HG03378 (cell line): ENCODE results near the gene MBOAT1.
"Not testable (repeated sequence)": the region's sequence is repeated elsewhere in the genome, so short reads cannot be mapped to it uniquely, and the experiment has no call there.

Experiments used
- ATAC-seq: cut with Tn5 transposase; IDR thresholded peaks from one replicate; pipeline ENCODE4 v1.9.1; 2021; ENCODE audit warnings: mild to moderate bottlenecking, moderate library complexity; ENCODE audit not compliant: unreplicated experiment

Gene MBOAT1

GRCh38 chr6:20212392-20213111, at the start of gene MBOAT1:
MBOAT1 (minus strand) TSS chr6:20212469; CDS start chr6:20212234, 235 bp downstream.
- ATAC-seq, result peak; percentile 76

DNA sequence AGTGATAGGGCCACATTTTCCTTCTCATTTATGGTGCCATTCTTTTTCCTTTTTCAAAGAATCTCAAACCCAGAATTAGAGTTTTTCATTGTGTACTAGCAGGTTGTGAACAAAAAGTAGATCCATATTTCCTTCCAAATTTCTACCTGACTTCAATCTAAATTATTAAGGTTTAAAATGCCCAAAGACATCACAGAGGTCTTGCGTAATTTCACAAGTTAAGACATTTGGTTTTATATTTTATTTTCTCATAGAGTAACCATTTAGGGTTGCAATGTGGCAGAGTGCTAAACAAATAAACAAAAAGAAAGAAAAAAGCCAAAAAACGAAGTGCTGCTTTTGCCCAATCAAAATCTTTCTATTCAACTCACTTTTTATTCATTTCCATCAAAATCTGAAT, 49.4 kb upstream of the MBOAT1 start:
- no peak for ATAC-seq

- no peak for ATAC-seq
These were observed 48.1 kb upstream of the MBOAT1 start for GRCh38 chr6:20260360-20260759.

DNA sequence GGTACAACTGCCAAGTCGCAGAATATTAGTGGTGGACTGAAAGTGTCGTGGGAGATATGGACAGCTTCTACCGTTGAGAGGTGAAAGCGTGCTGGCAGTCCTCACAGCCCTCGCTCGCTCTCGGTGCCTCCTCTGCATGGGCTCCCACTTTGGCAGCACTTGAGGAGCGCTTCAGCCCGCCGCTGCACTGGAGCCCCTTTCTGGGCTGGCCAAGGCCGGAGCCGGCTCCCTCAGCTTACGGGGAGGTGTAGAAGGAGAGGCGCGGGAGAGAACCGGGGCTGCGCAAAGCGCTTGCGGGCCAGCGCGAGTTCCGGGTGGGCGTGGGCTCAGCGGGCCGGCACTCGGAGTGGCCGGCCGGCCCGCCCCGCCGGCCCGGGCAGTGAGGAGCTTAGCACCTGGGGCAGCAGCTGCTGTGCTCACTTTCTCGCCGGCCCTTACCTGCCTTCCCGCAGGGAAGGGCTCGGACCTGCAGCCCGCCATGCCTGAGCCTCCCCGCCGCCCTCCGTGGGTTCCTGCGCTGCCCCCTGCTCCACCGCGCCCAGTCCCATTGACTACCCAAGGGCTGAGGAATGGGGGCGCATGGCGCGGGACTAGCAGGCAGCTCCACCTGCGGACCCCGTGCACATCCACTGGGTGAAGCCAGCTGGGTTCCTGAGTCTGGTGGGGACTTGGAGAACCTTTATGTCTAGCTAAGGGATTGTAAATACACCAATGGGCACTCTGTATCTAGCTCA, 47.2 kb upstream of the MBOAT1 start:
- no peak for ATAC-seq

DNA sequence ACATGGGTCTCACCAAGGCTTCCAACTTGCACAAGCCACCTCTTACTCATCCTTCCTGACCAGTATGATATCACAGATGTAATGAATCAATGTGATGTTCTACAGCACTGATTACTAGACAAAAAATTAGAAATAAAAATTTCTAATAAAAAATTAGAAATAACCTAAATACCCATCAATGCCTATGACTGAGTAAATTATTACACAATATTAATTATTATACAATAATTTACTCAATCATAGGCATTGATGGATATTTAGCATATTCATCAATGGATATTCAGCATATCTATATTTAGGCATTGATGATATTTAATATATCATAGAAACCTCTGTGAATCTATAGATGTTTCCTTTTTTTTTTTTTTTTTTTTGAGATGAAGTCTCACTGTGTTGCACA, 43.2 kb upstream of the MBOAT1 start:
- no peak for ATAC-seq

- ATAC-seq, result no peak
These were observed 42.0 kb upstream of the MBOAT1 start for GRCh38 chr6:20254295-20254694.

DNA sequence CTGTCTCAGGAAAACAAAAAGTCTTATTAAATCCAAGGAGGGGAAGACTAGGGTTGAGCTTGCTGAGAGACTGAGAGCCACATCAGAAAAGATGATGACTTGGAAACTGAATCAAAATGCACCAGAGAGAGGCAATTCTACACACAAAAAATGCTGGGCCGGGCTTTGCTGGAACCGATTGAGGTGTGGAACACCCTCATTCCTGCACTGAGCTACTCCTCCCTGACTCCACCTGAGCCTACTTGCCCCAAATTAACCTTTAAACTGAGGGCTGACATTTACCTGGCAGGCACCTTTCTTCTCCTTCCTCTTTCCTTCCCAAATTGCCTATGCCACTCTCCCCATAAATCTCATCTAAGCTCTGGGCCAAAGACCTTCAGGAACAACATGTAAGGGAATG, 40.8 kb upstream of the MBOAT1 start:
- ATAC-seq, result no peak

DNA sequence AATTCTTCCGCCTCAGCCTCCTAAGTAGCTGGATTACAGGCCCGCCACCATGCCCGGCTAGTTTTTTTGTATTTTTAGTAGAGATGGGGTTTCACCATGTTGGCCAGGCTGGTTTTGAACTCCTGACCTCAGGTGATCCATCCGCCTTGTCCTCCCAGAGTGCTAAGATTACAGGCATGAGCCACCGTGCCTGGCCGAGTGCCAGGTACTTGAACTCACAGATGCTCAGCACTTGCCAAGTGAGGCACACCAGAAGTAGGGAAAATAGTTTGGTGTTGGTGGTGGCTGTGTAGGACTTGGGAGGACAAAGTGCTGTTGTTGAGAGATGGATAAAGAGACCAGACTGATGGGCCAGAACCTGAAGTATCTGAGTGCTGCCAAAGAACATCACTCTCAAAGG, 40.0 kb upstream of the MBOAT1 start:
- no peak for ATAC-seq

GRCh38 chr6:20251525-20251924, 39.3 kb upstream of the MBOAT1 start:
- ATAC-seq, result no peak

GRCh38 chr6:20246125-20246524, 33.9 kb upstream of the MBOAT1 start:
- ATAC-seq, result no peak

DNA sequence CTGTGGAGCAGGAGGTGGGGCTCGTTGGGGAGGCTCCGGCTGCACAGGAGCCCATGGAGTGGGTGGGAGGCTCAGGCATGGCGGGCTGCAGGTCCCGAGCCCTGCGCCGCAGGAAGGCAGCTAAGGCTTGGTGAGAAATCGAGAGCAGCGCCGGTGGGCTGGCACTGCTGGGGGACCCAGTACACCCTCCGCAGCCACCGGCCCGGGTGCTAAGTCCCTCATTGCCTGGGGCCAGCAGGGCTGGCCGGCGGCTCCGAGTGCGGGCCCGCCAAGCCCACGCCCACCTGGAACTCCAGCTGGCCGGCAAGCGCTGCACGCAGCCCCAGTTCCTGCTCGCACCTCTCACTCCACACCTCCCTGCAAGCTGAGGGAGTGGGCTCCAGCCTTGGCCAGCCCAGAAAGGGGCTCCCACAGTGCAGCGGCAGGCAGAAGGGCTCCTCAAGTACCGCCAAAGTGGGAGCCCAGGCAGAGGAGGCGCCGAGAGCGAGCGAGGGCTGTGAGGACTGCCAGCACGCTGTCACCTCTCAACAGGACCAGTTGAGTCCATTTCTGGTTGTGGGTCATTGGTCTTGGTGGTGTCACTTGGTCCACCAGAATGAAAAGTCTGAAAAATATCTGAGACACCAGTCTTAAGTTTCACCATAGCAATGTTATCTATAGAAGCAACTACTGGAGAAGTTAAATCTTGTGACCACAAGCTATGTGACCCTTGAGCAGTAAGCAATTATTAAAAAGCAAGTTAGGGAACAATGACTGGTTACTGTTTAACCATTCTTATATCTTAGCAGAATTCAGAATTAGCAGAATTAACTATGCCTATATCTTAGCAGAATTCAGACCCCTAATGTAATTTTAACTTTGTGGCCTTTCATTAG, 32.8 kb upstream of the MBOAT1 start:
- not testable (repeated sequence) for ATAC-seq

DNA sequence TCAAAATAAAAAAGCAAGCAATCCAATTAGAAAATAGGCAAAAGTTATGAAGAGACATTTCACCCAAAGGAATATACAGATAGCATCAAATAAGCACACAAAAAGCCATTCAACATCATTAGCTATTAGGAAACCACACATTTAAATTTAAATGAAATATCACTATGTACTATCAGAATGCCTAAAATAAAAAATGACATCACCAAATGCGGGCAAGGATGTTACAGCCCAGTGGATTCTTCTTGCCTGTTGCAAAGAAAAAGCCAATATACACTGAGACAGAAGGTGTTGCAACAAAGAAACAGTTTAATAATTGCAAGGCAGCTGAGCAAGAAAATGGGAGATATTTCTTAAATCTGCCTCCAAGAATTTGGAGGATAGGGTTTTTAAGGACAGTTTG, 31.0 kb upstream of the MBOAT1 start:
- ATAC-seq, result no peak

- no peak for ATAC-seq
These were observed 30.1 kb upstream of the MBOAT1 start for GRCh38 chr6:20242397-20242796.

GRCh38 chr6:20241102-20241501, 28.8 kb upstream of the MBOAT1 start:
- no peak for ATAC-seq

- ATAC-seq, result no peak
These were observed 26.7 kb upstream of the MBOAT1 start for GRCh38 chr6:20238688-20239587.

GRCh38 chr6:20237677-20238460, 25.6 kb upstream of the MBOAT1 start:
- no peak for ATAC-seq

DNA sequence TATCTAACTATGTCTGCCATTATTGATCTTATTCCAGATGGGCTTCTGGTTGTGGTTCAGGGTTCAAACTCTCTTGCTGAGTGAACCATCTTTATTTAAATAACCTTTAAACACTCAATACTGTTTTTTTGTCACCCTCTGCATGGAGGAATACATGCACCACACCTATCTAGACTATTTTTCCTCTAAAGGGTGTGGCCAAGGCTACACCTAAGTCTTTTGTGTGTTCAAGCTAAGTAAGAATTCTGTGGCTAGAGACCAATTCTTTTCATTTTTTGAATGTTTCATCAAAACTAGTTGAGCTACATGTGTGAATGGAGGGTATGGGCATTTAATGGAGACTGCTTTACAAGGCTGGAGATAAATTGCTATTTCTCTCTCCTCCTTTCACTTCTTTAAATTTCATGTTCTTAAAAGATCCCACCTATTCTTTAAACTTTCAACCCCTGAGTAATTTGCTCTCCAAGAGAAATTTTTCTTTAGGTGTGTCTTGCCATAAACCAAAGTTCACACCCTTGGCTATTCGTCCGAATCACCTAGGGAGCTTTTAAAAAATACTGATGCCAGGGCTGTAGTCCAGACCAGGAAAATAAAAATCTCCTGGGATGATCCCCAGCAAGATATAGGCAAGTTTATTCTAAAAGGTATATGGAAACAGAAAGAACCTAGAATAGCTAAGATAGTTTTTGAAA, 24.8 kb upstream of the MBOAT1 start:
- no peak for ATAC-seq

DNA sequence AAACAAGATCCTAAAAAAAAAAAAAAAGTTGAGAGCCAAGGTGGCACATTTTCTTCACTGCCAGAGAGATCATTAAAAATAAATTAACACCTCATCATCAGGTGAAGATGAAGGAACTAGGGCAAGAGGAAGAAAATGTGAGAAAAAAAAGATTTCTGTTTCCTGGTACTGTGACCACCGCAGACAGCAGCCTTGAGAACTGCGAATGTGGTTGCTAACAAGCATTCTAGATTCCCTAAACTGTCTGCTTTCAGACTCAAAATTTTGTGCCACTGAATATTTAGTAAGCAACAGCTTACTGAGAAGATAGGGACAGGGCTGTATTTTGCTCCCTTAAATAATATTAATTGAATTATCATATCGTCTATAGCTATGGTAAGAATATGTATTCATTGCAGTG, 24.1 kb upstream of the MBOAT1 start:
- no peak for ATAC-seq

DNA sequence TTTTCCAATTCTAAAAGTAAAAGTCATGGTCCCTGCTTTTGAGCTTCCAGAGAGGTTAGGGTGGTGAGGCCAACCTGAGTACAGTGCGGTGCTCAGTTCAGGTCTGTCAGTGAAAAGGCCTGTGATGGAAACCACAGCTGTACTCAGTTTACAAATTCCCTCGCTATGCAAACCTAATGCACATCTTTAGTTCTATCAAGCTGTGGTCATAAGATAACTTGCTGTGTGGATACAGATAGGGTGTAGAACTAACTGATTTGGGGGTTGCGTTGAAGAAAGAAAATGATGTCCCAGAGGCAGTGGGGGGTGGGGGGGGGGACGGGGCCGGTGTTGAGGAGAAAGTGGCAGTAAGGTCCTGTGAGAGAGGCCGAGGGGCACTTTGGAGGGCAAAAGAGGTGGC, 22.8 kb upstream of the MBOAT1 start:
- no peak for ATAC-seq
